ENCODE measurements around the gene TRIM59.
"Not testable (repeated sequence)": the region's sequence is repeated elsewhere in the genome, so short reads cannot be mapped to it uniquely, and the experiment has no call there.

Gene TRIM59

DNA sequence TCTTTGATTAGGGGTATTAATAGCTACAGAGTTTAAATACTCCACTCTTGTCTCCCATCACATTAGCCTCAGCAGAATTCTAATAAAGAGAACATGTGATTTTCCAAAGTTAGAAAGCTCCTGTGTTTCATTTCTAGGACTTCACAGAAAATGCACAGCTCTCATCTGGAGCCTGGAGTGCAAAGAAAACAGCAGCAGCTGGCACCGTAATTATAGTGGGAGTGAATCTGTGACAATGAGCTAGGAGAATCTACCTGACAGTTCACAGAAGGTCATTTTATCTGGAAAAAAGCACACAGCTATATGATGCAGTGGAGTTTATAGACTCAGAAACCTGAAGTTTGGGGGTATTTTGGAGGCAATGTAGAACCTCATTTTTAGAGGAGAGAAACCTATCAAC is 5.4 kb upstream of the TRIM59 start:
- DNase-seq: no peak

DNA sequence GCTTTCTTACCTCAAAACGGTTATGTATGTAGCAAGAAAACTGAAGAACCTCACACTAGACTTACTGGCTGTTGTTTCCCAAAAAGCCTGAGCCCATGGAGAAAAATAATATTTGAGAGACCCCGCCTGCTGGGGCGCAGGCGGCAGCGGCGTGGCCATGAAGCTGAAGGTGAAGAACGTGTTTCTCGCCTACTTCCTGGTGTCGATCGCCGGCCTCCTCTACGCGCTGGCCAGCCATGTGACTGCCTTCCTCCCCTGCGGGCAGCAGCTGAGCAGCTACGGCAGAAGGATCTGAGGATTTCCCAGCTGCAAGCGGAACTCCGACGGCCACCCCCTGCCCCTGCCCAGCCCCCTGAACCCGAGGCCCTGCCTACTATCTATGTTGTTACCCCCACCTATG is 2.7 kb upstream of the TRIM59 start:
- not testable (repeated sequence) for DNase-seq

DNA sequence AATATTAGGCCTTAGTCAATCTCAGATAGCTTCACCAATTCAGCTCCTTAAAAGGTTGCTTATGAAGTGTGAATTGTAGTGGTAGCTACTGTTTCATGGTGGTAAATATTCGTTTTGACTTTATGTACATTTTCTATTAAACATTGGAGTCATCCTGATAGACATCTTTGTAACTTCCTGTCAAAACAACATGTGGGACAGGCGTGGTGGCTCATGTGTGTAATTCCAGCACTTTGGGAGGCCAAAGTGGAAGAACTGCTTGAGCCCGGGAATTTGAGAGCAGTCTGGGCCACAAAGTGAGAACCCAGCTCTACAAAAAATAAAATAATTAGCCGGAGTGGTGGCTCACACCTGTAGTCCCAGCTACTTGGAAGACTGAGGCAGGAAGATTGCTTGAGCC is 2.0 kb upstream of the TRIM59 start:
- DNase-seq: no peak

DNA sequence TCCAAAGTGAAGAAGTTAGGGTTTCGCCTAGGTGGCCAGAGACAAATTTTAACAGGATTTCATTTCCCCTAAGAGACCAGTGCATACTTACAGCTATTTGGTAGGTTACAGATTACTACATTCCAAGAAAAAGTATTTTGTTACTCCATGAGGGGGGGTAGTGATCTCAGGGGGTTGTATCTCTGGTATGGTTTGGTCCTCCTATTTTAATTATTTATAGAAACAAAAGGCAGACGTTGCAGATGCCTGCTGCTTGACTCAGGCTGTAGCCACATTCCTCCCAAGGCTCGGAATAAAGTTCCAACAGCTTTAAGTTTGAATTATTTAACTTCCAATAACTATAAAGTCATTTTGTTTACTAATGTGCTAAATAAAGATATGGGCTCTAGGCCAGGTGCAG is 1.3 kb upstream of the TRIM59 start:
- DNase-seq: no peak

DNA sequence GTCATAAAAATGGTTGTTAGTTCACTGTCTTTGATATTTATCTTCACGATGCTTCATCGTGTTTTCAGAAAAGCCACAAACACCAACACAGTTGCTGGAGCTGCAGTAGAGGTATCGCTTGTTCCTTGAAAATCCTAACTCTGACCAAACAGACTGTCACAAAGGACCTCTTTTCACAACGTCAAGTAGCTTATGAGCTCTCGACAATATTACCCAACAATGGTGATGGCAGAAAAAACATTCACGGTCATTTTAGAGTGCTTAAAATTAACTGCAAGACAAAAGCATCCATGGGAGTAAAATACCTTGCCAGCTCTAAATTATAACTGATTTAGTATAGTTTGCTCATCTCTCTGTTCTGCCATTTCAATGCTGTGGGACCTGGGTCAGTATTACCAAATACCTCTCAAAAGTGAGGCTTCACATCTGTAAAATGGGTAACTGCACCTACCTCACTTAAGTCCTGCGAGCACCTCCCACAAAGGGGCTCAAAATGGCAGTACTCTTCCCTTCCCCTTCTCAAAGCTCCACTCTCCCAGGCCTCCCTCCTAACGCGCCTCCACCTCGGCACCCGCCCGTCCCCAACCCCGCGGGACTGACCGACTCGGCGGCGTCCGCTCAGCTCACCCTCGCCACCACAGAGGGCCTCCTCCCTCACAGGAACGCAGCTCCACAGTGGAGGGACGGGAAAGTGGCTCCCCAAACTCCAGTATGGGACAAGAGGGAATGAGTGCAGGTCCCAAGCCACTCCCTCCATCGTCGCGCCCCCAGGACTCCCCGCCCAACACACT is 546 bp downstream of the TRIM59 start:
- DNase-seq: peak in 1 of 2 donors; percentile 52

DNA sequence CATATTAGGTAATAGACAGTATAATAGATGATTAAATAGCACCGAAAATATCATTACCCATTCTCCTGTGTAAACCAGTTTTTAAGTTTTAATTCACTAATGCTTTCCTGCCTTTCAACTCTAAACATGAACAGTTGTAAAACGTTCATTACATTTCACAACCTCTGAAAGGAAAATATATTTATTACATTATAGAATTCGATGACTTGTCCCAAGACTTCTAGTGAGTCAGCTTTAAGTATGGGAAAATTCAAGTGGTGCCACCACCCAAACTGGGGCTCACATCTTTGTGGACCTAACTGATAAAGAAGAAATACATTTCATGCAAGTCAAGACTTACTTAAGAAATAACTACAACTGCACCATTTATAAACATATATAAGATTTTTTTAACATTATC is 2.0 kb downstream of the TRIM59 start:
- no peak for DNase-seq

DNA sequence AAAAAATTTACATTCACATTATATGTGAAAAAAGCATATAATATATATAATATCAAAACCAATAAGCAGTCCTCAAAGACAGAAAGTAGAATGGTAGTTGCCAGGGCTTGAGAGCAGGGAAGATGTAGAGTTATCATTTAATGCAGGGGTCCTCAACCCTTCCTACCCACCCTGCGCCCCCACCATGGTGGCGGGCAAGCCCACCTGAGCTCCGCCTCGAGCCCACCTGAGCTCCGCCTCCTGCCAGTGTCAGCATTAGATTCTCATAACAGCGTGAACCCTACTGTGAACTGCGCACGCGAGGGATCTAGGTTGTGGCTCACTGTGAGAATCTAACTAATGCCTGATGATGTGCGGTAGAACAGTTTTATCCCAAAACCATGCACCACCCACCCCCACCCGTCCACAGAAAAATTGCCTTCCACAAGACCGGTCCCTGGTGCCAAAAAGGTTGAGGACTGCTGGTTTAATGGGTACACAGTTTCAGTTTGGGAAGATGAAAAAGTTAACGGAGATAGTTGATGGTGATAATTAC is 3.0 kb downstream of the TRIM59 start:
- DNase-seq: no peak

DNA sequence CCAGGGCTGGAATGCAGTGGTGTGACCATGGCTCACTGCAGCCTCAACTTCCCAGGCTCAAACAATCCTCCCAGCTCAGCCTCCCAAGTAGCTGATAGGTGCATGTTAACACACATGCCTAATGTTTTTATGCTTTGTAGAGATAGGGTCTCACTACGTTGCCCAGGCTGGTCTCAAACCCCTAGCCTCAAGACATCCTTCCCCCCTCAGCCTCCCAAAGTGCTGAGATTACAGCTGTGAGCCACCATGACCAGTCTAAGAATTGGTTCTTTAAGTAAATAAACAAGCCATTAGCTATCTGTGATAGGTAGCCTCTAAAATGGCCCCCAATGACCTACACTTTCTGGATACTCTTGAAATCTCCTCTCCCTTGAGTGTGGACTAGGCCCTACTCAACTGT is 3.7 kb downstream of the TRIM59 start:
- DNase-seq: no peak

DNA sequence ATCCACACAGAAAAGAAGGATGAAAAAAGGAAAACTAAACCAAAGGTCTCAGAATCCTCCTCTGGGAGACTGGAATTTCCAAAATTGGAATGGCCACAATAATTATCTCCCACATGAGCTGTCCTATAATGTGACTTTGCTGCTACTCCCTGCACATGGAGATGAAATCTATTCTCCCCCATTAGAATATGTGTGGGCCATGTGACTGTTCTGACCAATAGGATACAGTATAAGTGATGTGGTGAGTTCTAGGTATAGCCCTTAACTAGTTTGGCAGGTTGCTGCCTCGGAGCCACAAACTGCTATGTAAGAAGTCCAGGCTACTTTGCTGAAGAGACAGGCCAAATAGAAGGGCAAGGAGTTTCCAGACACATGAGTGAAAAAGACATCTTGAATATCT is 5.2 kb downstream of the TRIM59 start:
- DNase-seq: no peak

DNA sequence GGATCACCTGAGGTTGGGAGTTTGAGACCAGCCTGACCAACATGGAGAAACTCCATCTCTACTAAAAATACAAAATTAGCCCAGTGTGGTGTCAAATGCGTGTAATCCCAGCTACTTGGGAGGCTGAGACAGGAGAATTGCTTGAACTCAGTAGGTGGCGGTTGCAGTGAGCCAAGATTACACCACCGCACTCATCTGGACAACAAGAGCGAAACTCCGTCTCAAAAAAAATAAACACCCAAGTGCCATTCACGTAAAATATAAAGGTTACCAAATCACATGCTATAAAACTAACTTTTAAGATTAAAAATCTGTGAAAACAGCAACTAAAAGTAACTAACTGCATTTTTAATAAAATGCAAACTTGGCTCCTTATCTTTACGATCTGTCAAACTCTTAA is 8.9 kb downstream of the TRIM59 start:
- DNase-seq: no peak

DNA sequence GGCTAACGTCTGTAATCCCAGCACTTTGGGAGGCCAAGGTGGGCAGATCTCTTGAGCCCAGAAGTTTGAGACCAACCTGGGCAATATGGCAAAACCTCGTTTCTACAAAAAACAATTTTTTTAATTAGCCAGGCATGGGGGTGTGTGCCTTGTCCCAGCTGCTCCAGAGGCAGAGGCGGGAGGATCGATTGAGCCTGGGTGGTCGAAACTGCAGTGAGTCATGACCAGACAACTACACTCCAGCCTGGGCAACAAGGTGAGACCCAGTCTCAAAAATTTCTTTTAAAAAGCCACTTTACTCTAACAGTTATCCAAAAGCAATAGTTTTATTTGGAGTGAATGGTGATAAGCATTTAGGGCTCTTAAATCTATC is 12.5 kb downstream of the TRIM59 start:
- no peak for DNase-seq

DNA sequence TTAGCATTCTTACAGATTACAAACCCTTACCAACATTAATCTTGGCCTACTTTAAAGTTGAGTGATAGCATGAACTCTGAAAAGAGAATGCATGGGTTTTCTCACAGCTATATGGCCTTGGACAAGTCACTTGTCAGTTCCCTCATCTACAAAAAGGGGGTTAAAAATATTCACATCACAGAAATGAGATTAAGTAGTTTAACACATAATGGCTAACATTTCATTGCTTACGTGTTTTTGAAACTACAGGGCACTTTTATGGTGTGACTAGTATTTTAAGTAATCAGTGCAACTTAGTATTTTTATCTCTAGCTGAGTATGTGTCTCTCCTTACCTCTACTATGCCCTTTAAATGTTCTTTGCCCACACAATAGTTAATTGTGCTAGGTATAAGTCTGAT is 13.8 kb downstream of the TRIM59 start:
- DNase-seq: no peak

DNA sequence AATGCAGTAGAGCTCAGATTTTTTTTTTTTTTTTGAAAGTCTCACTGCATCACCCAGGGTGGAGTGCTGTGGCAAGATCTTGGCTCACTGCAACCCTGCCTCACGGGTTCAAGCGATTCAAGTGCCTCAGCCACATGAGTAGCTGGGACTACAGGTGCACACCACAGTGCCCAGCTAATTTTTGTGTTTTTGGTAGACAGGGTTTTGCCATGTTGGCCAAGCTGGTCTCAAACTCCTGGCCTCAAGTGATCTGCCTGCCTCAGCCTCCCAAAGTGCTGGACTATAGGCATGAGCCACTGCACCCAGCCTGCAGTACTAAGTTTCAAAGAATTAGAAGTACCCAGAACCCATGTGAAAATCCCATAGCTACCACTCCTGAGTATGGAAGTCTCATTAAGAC is 14.5 kb downstream of the TRIM59 start:
- DNase-seq: no peak

DNA sequence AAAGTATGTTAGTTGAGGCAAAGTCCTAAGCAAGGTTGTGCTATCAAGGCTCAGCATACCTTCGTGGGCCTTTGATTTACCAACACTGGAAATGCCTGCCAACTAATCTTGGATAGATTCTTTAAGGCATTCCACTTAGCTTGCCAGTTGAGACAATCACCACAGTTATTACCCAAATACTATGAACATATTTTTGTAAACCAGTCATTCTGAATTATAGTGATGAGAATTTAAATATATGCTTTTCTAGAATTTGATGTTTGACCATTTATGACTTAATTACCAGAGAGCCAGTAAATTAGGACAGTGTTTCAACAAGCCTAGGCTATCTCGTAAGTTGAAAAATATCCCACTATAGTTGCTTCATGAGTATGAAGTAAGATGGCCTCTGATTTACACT is 15.5 kb downstream of the TRIM59 start:
- DNase-seq: no peak

DNA sequence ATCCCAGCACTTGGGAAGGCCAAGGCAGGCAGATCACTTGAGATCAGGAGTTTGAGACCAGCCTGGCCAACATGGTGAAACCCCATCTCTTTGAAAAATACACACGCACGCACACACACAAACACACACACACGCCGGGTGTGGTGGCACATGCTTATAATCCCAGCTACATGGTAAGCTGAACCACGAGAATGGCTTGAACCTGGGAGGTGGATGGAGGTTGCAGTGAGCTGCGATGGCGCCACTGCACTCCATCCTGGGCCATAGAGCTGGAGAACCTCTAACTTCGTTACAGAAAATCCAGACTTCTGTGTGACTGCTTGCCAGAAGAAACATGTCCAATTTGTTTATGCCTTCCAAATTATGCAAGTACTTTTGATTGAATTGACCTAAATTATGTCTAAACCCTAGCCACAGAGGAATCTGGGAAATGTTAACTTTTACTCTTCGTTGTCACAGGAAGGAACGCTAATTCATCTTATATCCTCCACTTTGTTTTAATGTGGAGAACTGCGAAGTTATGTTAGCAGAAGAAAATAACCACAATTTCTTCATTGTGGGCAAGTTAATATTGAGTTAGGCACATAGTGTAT is 21.7 kb downstream of the TRIM59 start:
- no peak for DNase-seq

DNA sequence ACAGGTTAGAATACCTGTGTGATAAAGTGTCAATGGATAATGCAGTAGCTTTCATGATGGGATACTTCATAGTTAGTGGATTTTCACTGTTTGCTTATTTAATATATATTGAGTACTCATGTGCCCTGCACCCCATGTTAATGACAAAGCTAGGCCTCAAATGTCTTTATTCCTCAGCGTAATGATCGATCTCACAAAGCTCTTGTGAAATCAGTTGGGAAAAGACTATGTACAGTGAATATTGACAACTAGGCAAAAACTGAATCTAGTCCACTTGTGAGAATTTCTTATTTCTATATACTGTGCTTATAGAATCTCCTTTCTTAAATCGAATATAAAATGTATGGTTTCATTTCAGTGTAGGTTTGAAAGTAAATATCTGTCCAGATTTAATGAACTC is 32.3 kb downstream of the TRIM59 start:
- no peak for DNase-seq

DNA sequence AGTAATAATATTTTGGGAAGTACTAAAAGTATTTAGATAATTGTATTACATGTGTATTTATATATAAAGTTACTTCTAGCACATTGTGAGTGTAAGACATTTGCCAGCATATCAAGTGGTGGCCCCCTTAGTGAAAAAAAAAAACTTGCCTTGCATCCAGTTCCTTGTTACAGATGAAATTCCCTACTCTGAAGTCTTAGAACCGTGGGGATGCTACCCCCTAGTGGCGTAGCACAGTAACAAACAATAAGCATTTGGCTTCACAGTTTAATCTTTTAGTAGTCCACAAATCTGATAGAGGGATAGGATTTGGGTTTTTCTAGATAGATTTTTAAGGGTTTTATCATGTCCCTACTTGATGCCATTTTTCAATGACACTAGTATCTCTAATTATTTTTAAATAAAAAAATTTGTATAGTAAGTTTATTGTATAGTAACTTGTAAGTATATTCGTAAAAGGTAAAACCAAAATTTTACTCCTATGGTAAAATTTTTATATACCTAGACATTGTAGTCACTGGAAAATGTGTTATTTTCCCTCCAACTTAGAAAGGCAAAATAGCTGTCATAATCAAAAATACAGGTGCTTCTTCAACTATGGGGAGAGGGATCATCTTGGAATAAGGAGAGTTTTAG is 35.9 kb downstream of the TRIM59 start:
- DNase-seq: peak; percentile 67 to 75

DNA sequence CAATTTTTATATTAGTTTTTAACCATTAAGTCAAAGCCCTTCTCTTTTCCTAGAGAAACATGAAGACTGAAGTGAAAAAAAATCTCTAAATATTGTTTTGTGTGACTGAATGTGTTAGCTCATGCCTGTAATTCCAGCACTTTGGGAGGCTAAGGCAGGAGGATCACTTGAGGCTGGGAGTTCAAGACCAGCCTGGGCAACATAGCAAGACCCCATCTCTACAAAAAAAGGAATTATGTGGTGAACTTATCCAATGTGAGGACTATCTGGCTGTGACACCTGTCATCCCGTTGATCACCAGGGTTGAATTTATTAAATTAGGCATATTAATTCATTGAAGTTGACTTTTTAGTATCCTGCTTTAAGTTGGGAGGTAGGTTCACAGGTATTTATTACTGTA is 37.1 kb downstream of the TRIM59 start:
- DNase-seq: no peak

DNA sequence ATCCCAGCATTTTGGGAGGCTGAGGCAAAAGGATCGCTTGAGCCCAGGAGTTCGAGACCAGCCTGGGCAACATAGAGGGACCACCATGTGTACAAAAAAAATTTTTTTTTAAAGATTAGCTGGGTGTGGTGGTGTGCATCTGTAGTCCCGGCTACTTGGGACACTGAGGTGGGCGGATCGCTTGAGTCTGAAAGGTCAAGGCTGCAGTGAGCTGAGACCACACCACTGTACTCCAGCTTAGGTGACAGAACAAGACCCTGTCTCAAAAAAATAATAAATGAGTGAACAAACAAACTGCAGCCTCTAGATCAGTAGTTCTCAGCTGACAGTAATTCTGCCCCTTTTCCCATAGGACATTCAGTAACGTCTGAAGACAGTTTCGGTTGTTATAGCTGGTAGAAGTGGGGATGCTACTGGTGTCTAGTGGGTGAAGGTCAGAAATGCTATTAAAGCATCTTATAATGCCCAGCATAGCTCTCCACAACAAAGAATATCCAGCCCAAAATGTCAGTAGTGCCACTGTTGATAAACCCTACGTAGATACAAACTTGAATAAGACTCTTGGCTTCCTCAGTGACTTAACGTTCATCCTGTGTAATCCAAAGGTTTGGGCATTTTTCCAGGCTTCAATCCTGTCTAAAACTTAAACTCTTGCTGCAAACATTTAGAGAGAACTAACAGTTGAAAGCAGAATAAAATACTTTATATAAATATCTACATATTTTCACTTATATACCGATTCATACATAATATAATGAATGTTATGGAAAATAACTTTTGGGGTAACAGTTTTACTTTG is 39.6 kb downstream of the TRIM59 start:
- no peak for DNase-seq

DNA sequence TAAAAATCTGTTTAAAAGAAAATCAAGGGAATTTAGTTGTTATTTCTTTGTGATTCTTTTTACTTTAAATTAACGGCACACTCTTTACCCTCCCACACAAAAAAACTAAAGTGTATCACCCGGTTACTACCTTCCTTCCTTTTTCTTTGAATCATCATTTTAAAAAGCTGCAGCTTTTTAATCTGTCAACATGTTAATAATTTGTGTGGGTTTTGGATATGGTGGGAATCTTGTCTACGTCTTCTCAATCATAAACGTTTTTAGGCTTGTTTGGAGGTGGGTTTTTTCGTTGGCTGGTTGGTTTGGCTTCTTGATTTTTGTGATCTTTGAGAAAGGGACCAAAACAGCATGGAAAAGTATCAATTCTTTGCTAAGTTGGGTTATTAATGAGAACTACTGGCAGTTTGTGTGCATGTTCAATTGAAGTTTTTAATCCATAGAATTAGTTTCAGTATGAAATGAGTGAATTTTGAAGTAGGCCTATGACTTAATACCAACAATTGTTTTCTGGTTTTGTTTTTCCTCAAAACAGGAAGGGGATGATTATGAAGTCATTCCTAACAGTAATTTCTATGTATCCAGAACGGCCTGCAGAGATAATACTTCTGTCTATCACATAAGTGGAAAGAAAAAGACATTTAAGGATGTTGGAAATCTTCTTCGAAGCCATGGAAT is 45.7 kb downstream of the TRIM59 start:
- DNase-seq: no peak

DNA sequence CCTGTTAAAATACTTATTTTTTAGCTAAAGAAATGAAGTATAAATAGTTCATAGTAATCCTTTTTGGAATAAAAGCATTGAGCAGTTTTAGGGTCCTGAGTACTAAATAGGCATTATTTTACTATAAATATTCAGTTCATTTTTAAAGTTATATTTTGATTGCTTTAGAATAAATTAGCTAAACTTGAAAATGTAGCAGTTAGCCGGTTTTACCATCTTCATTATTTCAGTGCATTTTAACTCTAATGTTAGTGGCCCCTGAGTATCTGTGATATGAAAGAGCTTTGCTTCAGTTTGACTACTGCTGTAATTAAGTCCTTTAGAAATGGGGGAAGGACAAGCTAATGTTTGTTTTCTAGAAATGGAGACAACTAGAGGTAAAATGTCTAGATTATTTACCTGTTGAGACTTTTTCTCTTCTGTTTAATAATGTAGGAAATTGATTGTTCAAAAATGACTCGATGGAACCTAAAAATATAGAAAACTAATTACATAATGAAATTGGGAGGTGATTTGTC is 46.5 kb downstream of the TRIM59 start:
- no peak for DNase-seq

DNA sequence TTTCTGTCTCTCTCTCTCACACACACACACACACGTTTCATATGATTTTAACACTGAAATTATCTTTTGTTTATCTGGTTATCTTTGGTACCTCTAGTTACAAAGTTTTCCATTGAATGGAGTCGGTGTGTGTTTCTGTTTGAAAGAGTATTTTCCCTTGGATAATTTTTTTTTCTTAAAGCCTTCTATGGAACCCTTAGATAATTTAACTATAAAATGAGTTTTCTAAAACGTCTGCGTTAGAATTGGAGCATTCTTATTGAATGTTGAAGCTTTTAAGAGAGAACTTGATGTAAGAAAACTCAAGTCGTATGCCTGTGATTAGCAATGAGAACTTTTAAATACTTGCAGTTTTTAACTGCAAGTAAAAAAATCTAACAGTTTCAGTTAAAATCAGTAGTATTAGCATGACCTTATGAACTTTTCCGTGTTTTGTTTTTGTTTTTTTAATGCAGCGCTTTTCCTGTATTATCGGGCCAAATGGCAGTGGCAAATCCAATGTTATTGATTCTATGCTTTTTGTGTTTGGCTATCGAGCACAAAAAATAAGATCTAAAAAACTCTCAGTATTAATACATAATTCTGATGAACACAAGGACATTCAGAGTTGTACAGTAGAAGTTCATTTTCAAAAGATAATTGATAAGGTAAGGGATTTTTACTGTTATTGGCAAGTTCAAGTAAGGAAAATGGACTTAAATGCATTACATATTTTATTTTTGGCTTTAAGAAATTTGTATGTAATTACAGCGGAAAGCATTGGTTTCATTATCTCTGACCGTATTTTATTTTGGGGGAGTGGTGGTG is 47.2 kb downstream of the TRIM59 start:
- DNase-seq: no peak

Data from CD4-positive, alpha-beta T cell treated with Interleukin-1 beta for 1 hour (primary cell).